ENCODE data around the gene EXOSC5. TPM values are rescaled to one million over a fixed set of nuclear protein-coding genes. Genes with fewer than 3 reads are reported as not detected.

EXOSC5 gene
- total and polyA plus RNA-seq, 9 of the 15 experiments (the other 6 are each of a cell fraction or from before 2014, with no cell fraction given): 10.9 to 75.5 (median 37.8) TPM

DNA sequence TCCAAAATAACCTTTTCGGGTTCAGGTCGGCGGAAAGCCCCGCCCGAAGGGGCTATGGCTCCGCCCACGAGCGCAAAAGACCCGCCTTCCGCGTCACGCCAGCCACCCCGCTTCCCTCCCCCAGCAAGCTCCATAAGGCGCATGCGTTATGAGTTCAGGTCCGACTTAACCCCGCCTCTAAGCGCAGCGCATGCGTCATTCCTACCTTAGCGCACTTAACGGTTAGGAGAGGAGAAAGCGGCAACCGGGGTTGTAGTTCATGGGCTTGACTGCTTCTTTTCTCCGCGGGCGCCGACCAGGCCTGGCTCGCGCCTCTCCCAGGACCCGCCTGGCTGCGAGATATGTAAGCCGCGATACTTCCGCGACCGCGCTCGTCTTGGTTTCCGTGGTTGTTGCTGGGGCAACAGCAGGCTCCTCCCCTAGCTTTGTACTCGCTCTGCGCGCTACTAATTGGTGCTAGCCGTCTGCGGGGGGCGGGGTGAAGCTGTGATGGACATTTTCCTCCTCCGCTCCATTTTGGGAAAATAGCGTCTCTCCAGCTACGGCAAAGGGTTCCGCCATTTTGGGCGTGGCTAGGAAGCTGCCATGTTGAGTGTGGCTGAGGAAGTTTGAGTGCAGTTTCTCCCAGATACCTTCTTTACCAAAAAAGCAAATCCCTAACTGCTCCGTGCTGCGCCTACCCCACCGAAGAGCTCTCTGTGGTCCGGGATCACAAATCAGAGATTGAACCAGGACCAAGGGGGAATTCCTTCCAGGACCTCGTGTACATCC, 33.2 kb downstream of the EXOSC5 start, which contains the start of gene B9D2 (continued):
- TF ChIP-seq MEF2D (tag; conservative IDR thresholded peaks at IDR 0.05; ENCODE audit: low read depth): no peak
- TF ChIP-seq ZNF146 (CRISPR knock-in tag; IDR thresholded peaks at IDR 0.05; ENCODE audit: unreplicated experiment): no peak
- TF ChIP-seq HNRNPH1 (optimal IDR thresholded peaks at IDR 0.05; ENCODE audit: low read depth, low read length): no peak
- TF ChIP-seq MCM2 (IDR thresholded peaks at IDR 0.05; ENCODE audit: low read depth): no peak
- TF ChIP-seq HDAC3 (IDR thresholded peaks at IDR 0.05; ENCODE audit: borderline replicate concordance, partially characterized antibody): no peak
- no peak for TF ChIP-seq ZNF586 (CRISPR knock-in tag; conservative IDR thresholded peaks at IDR 0.05)
- no peak for TF ChIP-seq PRPF4 (IDR thresholded peaks at IDR 0.05; ENCODE audit: insufficient read depth, low read depth, low read length, poor library complexity, severe bottlenecking)
- TF ChIP-seq ZNF77 (CRISPR knock-in tag; IDR thresholded peaks at IDR 0.05): no peak
- no peak for TF ChIP-seq TGIF2 (CRISPR knock-in tag; IDR thresholded peaks at IDR 0.05)
- TF ChIP-seq NKRF (IDR thresholded peaks at IDR 0.05; ENCODE audit: borderline replicate concordance): no peak
- TF ChIP-seq ELK1 (CRISPR knock-in tag; IDR thresholded peaks at IDR 0.05): no peak
- TF ChIP-seq ZNF584 (CRISPR knock-in tag; IDR thresholded peaks at IDR 0.05; ENCODE audit: low read depth): 0 out of 2 replicates have a peak, but pooled peaks have one; percentile 52
- no peak for TF ChIP-seq ZNF133 (CRISPR knock-in tag; IDR thresholded peaks at IDR 0.05)
- TF ChIP-seq BHLHE40 (IDR thresholded peaks at IDR 0.05; ENCODE audit: low read length): no peak
- no peak for TF ChIP-seq FOXA1 (IDR thresholded peaks at IDR 0.05; ENCODE audit: borderline replicate concordance)
- no peak for TF ChIP-seq LEF1 (IDR thresholded peaks at IDR 0.05)
- no peak for TF ChIP-seq CBX5 (IDR thresholded peaks at IDR 0.05; ENCODE audit: borderline replicate concordance, low read depth)
- TF ChIP-seq, protein P1, sequence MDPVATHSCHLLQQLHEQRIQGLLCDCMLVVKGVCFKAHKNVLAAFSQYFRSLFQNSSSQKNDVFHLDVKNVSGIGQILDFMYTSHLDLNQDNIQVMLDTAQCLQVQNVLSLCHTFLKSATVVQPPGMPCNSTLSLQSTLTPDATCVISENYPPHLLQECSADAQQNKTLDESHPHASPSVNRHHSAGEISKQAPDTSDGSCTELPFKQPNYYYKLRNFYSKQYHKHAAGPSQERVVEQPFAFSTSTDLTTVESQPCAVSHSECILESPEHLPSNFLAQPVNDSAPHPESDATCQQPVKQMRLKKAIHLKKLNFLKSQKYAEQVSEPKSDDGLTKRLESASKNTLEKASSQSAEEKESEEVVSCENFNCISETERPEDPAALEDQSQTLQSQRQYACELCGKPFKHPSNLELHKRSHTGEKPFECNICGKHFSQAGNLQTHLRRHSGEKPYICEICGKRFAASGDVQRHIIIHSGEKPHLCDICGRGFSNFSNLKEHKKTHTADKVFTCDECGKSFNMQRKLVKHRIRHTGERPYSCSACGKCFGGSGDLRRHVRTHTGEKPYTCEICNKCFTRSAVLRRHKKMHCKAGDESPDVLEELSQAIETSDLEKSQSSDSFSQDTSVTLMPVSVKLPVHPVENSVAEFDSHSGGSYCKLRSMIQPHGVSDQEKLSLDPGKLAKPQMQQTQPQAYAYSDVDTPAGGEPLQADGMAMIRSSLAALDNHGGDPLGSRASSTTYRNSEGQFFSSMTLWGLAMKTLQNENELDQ (CRISPR knock-in tag; IDR thresholded peaks at IDR 0.05; ENCODE audit: borderline replicate concordance): no peak
- TF ChIP-seq, protein P2, sequence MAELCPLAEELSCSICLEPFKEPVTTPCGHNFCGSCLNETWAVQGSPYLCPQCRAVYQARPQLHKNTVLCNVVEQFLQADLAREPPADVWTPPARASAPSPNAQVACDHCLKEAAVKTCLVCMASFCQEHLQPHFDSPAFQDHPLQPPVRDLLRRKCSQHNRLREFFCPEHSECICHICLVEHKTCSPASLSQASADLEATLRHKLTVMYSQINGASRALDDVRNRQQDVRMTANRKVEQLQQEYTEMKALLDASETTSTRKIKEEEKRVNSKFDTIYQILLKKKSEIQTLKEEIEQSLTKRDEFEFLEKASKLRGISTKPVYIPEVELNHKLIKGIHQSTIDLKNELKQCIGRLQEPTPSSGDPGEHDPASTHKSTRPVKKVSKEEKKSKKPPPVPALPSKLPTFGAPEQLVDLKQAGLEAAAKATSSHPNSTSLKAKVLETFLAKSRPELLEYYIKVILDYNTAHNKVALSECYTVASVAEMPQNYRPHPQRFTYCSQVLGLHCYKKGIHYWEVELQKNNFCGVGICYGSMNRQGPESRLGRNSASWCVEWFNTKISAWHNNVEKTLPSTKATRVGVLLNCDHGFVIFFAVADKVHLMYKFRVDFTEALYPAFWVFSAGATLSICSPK (IDR thresholded peaks at IDR 0.05; ENCODE audit: borderline replicate concordance): no peak
- no peak for TF ChIP-seq STAT5B (CRISPR knock-in tag; IDR thresholded peaks at IDR 0.05)
- TF ChIP-seq ELF2 (CRISPR knock-in tag; IDR thresholded peaks at IDR 0.05): no peak
- no peak for TF ChIP-seq ZNF232 (CRISPR knock-in tag; IDR thresholded peaks at IDR 0.05)
